Stomach (tissue), 4 donors: ENCODE measurements around the gene FAM98C.

Experiments used
- EP300 ChIP-seq: sonication (generic); formaldehyde crosslinking; IDR thresholded peaks from one replicate; pipeline ENCODE4 v1.6.1; 2017; ENCODE audit warnings: antibody characterized with exemption
- TF ChIP-seq, protein P1 (sequence below), 7 experiments: fragments of 450-650 bp in 4 of 7; fragments of 200-600 bp in 3 of 7; sonication (generic) in 3 of 7; IDR thresholded peaks; one replicate each; pipeline ENCODE4 v1.5.1; 2016 to 2019; ENCODE audit warnings: antibody characterized with exemption in 7 of 7, control low read depth in 2 of 7, mild to moderate bottlenecking in 1 of 7

GRCh38 chr19:38412491-38412890 lies 9.6 kb downstream of the FAM98C start:
- TF ChIP-seq, protein P1, sequence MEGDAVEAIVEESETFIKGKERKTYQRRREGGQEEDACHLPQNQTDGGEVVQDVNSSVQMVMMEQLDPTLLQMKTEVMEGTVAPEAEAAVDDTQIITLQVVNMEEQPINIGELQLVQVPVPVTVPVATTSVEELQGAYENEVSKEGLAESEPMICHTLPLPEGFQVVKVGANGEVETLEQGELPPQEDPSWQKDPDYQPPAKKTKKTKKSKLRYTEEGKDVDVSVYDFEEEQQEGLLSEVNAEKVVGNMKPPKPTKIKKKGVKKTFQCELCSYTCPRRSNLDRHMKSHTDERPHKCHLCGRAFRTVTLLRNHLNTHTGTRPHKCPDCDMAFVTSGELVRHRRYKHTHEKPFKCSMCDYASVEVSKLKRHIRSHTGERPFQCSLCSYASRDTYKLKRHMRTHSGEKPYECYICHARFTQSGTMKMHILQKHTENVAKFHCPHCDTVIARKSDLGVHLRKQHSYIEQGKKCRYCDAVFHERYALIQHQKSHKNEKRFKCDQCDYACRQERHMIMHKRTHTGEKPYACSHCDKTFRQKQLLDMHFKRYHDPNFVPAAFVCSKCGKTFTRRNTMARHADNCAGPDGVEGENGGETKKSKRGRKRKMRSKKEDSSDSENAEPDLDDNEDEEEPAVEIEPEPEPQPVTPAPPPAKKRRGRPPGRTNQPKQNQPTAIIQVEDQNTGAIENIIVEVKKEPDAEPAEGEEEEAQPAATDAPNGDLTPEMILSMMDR (IDR thresholded peaks at IDR 0.05), result no peak
- TF ChIP-seq EP300, result no peak
